Measurements from ENCODE around the gene NDUFS3.

NDUFS3 gene

GRCh38 chr11:47592251-47592650, 13.4 kb downstream of the NDUFS3 start:
- no peak for DNase-seq

- DNase-seq, result no peak
These were observed 14.1 kb downstream of the NDUFS3 start for GRCh38 chr11:47592970-47593369.

- DNase-seq, result no peak
These were observed 14.6 kb downstream of the NDUFS3 start for GRCh38 chr11:47593492-47593933.

GRCh38 chr11:47593934-47594855, 15.3 kb downstream of the NDUFS3 start, which contains the start of gene C1QTNF4:
TSS of gene C1QTNF4 (minus strand) at chr11:47594411. CDS start at chr11:47590810, 3,601 bp downstream.
- DNase-seq, result peak; percentile 46

GRCh38 chr11:47595029-47595428, 16.2 kb downstream of the NDUFS3 start:
- no peak for DNase-seq

- DNase-seq, result no peak
These were observed 17.1 kb downstream of the NDUFS3 start for GRCh38 chr11:47595967-47596366.

GRCh38 chr11:47599902-47600301, 21.0 kb downstream of the NDUFS3 start:
- DNase-seq, result no peak

GRCh38 chr11:47603295-47603694, 24.4 kb downstream of the NDUFS3 start:
- DNase-seq, result no peak

- DNase-seq, result no peak
These were observed 27.0 kb downstream of the NDUFS3 start for GRCh38 chr11:47605921-47606320.

GRCh38 chr11:47606731-47607130, 27.9 kb downstream of the NDUFS3 start:
- DNase-seq, result peak; percentile 16

GRCh38 chr11:47607380-47607779, 28.5 kb downstream of the NDUFS3 start:
- no peak for DNase-seq

GRCh38 chr11:47609675-47610074, 30.8 kb downstream of the NDUFS3 start:
- DNase-seq, result no peak

GRCh38 chr11:47611348-47611794, 32.5 kb downstream of the NDUFS3 start:
- no peak for DNase-seq

GRCh38 chr11:47615249-47615648, 36.4 kb downstream of the NDUFS3 start:
- no peak for DNase-seq

GRCh38 chr11:47616726-47617416, 38.0 kb downstream of the NDUFS3 start:
- peak; percentile 53 for DNase-seq

GRCh38 chr11:47617417-47617809, 38.5 kb downstream of the NDUFS3 start:
- no peak for DNase-seq

GRCh38 chr11:47620836-47621378, 42.0 kb downstream of the NDUFS3 start:
- DNase-seq, result no peak

- no peak for DNase-seq
These were observed 47.4 kb downstream of the NDUFS3 start for GRCh38 chr11:47626234-47626633.

GRCh38 chr11:47628026-47628425, 49.2 kb downstream of the NDUFS3 start:
- no peak for DNase-seq

- DNase-seq, result no peak
These were observed 52.6 kb downstream of the NDUFS3 start for GRCh38 chr11:47631473-47631872.

Measured in NCI-H69 (cell line).